EH (cell line): ENCODE data around the gene GJC2.

Source experiments
- DNase-seq: peaks from one replicate; pipeline ENCODE4 v3.0.0-alpha.2; 2015; ENCODE audit warnings: low read depth

Gene GJC2

GRCh38 chr1:228158151-228159007 is 8.6 kb downstream of the GJC2 start:
- DNase-seq, result no peak

GRCh38 chr1:228159008-228159665 is 9.4 kb downstream of the GJC2 start:
- DNase-seq, result no peak

- DNase-seq, result no peak
Measured at GRCh38 chr1:228160201-228160761, 10.6 kb downstream of the GJC2 start.

- DNase-seq, result no peak
Measured at GRCh38 chr1:228161362-228161761, 11.6 kb downstream of the GJC2 start.

GRCh38 chr1:228161866-228162265 is 12.1 kb downstream of the GJC2 start:
- no peak for DNase-seq

GRCh38 chr1:228162286-228163006 is 12.7 kb downstream of the GJC2 start:
- peak; percentile 30 for DNase-seq

GRCh38 chr1:228163007-228163753 is 13.4 kb downstream of the GJC2 start:
- peak; percentile 39 for DNase-seq

- DNase-seq, result no peak
Measured at GRCh38 chr1:228163776-228164519, 14.2 kb downstream of the GJC2 start.

GRCh38 chr1:228164561-228165371 is 15.0 kb downstream of the GJC2 start:
- DNase-seq, result no peak

GRCh38 chr1:228165372-228166169 is 15.8 kb downstream of the GJC2 start, which contains the start of gene IBA57:
Gene IBA57, plus strand, starts transcription at chr1:228165804. Its CDS starts 13 bp downstream, at chr1:228165817.
- DNase-seq, result peak; percentile 98

- peak; percentile 78 for DNase-seq
Measured at GRCh38 chr1:228166170-228166936, 16.6 kb downstream of the GJC2 start.

- no peak for DNase-seq
Measured at GRCh38 chr1:228168563-228169270, 19.0 kb downstream of the GJC2 start.

GRCh38 chr1:228169345-228169744 is 19.6 kb downstream of the GJC2 start:
- DNase-seq, result no peak

- DNase-seq, result no peak
Measured at GRCh38 chr1:228170666-228171065, 20.9 kb downstream of the GJC2 start.

GRCh38 chr1:228171221-228171891 is 21.6 kb downstream of the GJC2 start:
- no peak for DNase-seq

- DNase-seq, result no peak
Measured at GRCh38 chr1:228172591-228173527, 23.1 kb downstream of the GJC2 start.
